ENCODE results near the gene PGR. TPM values are rescaled to one million over a fixed set of nuclear protein-coding genes. Genes with fewer than 3 reads are reported as not detected.

Gene PGR
- total and polyA plus RNA-seq, 2 of the 8 experiments (the other 6 are each of a cell fraction or from before 2014, with no cell fraction given): 0.03 to 0.35 TPM

DNA sequence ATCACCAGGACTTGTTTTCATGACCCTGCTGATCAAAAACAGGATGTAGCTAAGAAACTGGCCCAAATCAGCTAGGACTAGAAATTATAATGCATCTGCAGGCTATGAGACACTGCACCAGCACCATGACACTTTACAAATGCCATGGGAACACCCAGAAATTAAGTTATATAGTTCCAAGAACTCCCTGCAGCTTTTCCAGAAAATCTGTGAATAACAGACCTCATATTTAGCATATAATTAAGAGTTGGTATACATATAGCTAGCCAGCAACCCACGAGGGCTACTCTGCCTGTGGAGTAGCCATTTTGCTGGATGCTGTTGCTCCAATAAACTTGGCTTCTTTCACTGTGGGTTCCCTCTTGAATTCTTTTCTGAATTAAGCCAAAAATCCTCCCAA is 101.0 kb downstream of the PGR start:
- Histone ChIP-seq H3K27ac (ENCODE audit: low read depth, low read length) (no peak overlapping the region), H2AK5ac (ENCODE audit: low read depth, low read length) (no peak overlapping the region), H3K23me2 (ENCODE audit: low read depth, low read length) (no peaks in the 10 kb centered on the region), H2BK120ac (replicated peaks; ENCODE audit: low read depth, low read length) (no peak overlapping the region), H2BK5ac (ENCODE audit: low read depth, low read length) (no peak overlapping the region), H3K23ac (ENCODE audit: insufficient read length) (no peak overlapping the region), H4K91ac (replicated peaks; ENCODE audit: insufficient read length, low read length) (no peak overlapping the region), H2BK15ac (ENCODE audit: low read length) (no peak overlapping the region), H2AFZ (ENCODE audit: low read length) (no peak overlapping the region), H3K4me1 (replicated peaks in 1 of 4; ENCODE audit: control insufficient read depth in 3 of 4, insufficient read depth in 4 of 4, low read length in 3 of 4) (no peaks in the 10 kb centered on the region), H2BK12ac (ENCODE audit: low read depth, low read length) (no peak overlapping the region), H3K18ac (ENCODE audit: extremely low read depth, low read length) (no peak overlapping the region), H3K9me3 (ENCODE audit: insufficient read depth in 2 of 2, low read depth in 1 of 2, low read length in 1 of 2) (no peaks in the 10 kb centered on the region), H3K56ac (replicated peaks; ENCODE audit: insufficient read length, low read depth, low read length) (no peak overlapping the region), H3K79me2 (ENCODE audit: control insufficient read depth in 1 of 2, insufficient read depth in 2 of 2, low read length in 2 of 2) (no peaks in the 10 kb centered on the region), H3K36me3 (ENCODE audit: control insufficient read depth in 2 of 4, insufficient read depth in 4 of 4, low read length in 3 of 4) (no peaks in the 10 kb centered on the region), H4K20me1 (replicated peaks in 1 of 2; ENCODE audit: control insufficient read depth in 1 of 2, insufficient read depth in 2 of 2, low read length in 2 of 2) (no peaks in the 10 kb centered on the region), H4K8ac (ENCODE audit: extremely low read depth, insufficient read depth, low read length) (no peak overlapping the region), H3K14ac (ENCODE audit: insufficient read length) (no peak overlapping the region), H2BK20ac (ENCODE audit: low read length) (no peak overlapping the region), H3K4me3 (ENCODE audit: extremely low read depth in 1 of 4, insufficient read depth in 2 of 4, low read depth in 3 of 4, low read length in 4 of 4) (no peak overlapping the region), H4K5ac (ENCODE audit: insufficient read length, low read depth, low read length) (no peak overlapping the region), H3K27me3 (replicated peaks in 1 of 4; ENCODE audit: control insufficient read depth in 3 of 4, extremely low read depth in 1 of 4, insufficient read depth in 3 of 4, low read length in 3 of 4) (no peaks in the 10 kb centered on the region), H3K79me1 (ENCODE audit: low read depth, low read length) (no peaks in the 10 kb centered on the region), H3K9ac (replicated peaks in 1 of 4; ENCODE audit: extremely low read depth in 1 of 4, low read depth in 3 of 4, low read length in 3 of 4) (no peak overlapping the region), H3K4me2 (ENCODE audit: insufficient read depth in 1 of 2, low read depth in 2 of 2, low read length in 2 of 2) (no peak overlapping the region), H3K4ac (replicated peaks; ENCODE audit: insufficient read length, low read depth, low read length) (no peak overlapping the region)
- CTCF ChIA-PET (ENCODE audit: partially characterized antibody): interaction anchor here (1.0 kb wide), 1 partner anchor 16 kb away, joined by 4 read pairs; no protein-coding TSS in a partner anchor
- no peak for FAIRE-seq
- no peak for DNase-seq (ENCODE audit: low read depth in 1 of 2, low spot score in 2 of 2)
- 75% methylated on average over 1 of the region's 1 CpG; no CpG with 5 or more reads in 1 of the 2 experiments for WGBS, 2 experiments (ENCODE audit: extremely low coverage in 1 of 2, insufficient coverage in 1 of 2, insufficient read length in 1 of 2, insufficient replicate concordance in 2 of 2, low coverage in 1 of 2, low lambda C conversion rate in 2 of 2, missing lambda C conversion rate in 1 of 2)
- POLR2A ChIA-PET (ENCODE audit: partially characterized antibody): no interaction called here
- TF ChIP-seq HDAC6 (IDR thresholded peaks at IDR 0.05; ENCODE audit: low read depth, low read length): no peak
- TF ChIP-seq RBBP5 (IDR thresholded peaks at IDR 0.05; ENCODE audit: borderline replicate concordance, low read depth, low read length): no peak
- no peak for TF ChIP-seq CBX5 (IDR thresholded peaks at IDR 0.05; ENCODE audit: low read depth, low read length)
- no peak for TF ChIP-seq CEBPB (IDR thresholded peaks at IDR 0.05; ENCODE audit: low read depth, low read length)
- no peak for TF ChIP-seq POLR2AphosphoS5 (IDR thresholded peaks at IDR 0.05; ENCODE audit: low read depth, low read length)
- TF ChIP-seq SUZ12 (IDR thresholded peaks at IDR 0.05; ENCODE audit: low read length): no peak
- TF ChIP-seq KDM4A (IDR thresholded peaks at IDR 0.05; ENCODE audit: low read depth, low read length, severe bottlenecking): no peak
- no peak for TF ChIP-seq BACH1 (IDR thresholded peaks at IDR 0.05; ENCODE audit: low read length)
